ENCODE data around the gene TXNRD2. TPM values are rescaled to one million over a fixed set of nuclear protein-coding genes. Genes with fewer than 3 reads are reported as not detected.

TXNRD2 gene
- total and polyA plus RNA-seq, 2 of the 4 experiments (the other 2 are of a cell fraction): 15.6 to 25.7 TPM

- Histone ChIP-seq H3K9ac (ENCODE audit: low read depth, low read length) (no peak overlapping the region), H3K9me3 (ENCODE audit: control insufficient read depth, insufficient read depth, low read length) (peaks cover 9% of the 10 kb centered on the region), H2BK120ac (ENCODE audit: low read depth, low read length) (no peak overlapping the region), H3K27me3 (ENCODE audit: control insufficient read depth, insufficient read depth, low read length) (no peaks in the 10 kb centered on the region), H2BK20ac (ENCODE audit: low read depth, low read length) (no peak overlapping the region), H4K20me1 (ENCODE audit: insufficient read depth, low read length) (no peaks in the 10 kb centered on the region; the same call in 1 of the 2 replicates), H3K4ac (ENCODE audit: low read depth, low read length) (no peak overlapping the region), H3K4me1 (ENCODE audit: control insufficient read depth, insufficient read depth, low read length) (peaks cover 11% of the 10 kb centered on the region), H3K4me3 (ENCODE audit: insufficient read depth, low read depth, low read length) (no peak overlapping the region), H3K4me2 (ENCODE audit: low read depth, low read length) (no peak overlapping the region), H3K36me3 (ENCODE audit: control insufficient read depth, insufficient read depth, low read length) (peaks cover 3% of the 10 kb centered on the region), H3K56ac (ENCODE audit: extremely low read depth, insufficient read depth, low read length) (no peak overlapping the region), H2AK5ac (ENCODE audit: low read depth, low read length) (no peak overlapping the region), H3K23ac (ENCODE audit: low read depth, low read length) (no peak overlapping the region), H3K79me1 (ENCODE audit: low read depth in 1 of 2, low read length in 2 of 2) (peaks cover 31 to 50% of the 10 kb centered on the region in 2 experiments), H2BK5ac (ENCODE audit: low read depth, low read length, poor library complexity, severe bottlenecking) (no peak overlapping the region), H2BK15ac (ENCODE audit: low read depth, low read length) (no peak overlapping the region), H3K14ac (replicated peaks; ENCODE audit: low read depth, low read length) (no peak overlapping the region), H2AK9ac (replicated peaks; ENCODE audit: low read depth, low read length, poor library complexity) (no peak overlapping the region), H3K18ac (ENCODE audit: low read depth, low read length) (no peak overlapping the region), H3K9me1 (ENCODE audit: insufficient read depth, low read length) (peaks cover 12% of the 10 kb centered on the region), H2AFZ (replicated peaks; ENCODE audit: low read length, poor library complexity) (no peak overlapping the region), H3K27ac (ENCODE audit: insufficient read depth, low read length) (no peak overlapping the region), H4K91ac (ENCODE audit: insufficient read depth, low read depth, low read length) (no peak overlapping the region), H4K8ac (ENCODE audit: low read depth in 2 of 2, low read length in 2 of 2) (no peak overlapping the region), H4K5ac (ENCODE audit: low read depth, low read length) (no peak overlapping the region)
- dilution Hi-C loops (cut with HindIII; ENCODE audit: low sequenced_read_pairs, unreplicated experiment): no loop called here
- WGBS, 2 experiments (ENCODE audit: extremely low coverage in 2 of 2, insufficient read length in 1 of 2): 96% methylated on average over 6 of the region's 7 CpGs; no CpG with 5 or more reads in 1 of the 2 experiments
- TF ChIP-seq RCOR1 (IDR thresholded peaks at IDR 0.05; ENCODE audit: insufficient replicate concordance, low read length) (no peak), MAFK (IDR thresholded peaks at IDR 0.05; ENCODE audit: low read depth, low read length) (no peak), CHD1 (IDR thresholded peaks at IDR 0.05; ENCODE audit: low read depth, low read length) (no peak), BHLHE40 (IDR thresholded peaks at IDR 0.05; ENCODE audit: low read depth, low read length) (no peak), FOS (IDR thresholded peaks at IDR 0.05; ENCODE audit: low read depth, low read length) (no peak), CEBPB (IDR thresholded peaks at IDR 0.05; ENCODE audit: low read depth, low read length) (no peak), RAD21 (IDR thresholded peaks at IDR 0.05; ENCODE audit: low read length) (no peak), ELK1 (IDR thresholded peaks at IDR 0.05; ENCODE audit: borderline replicate concordance, low read depth, low read length) (no peak), RFX5 (IDR thresholded peaks at IDR 0.05; ENCODE audit: low read depth, low read length) (no peak), SMC3 (IDR thresholded peaks at IDR 0.05; ENCODE audit: low read depth, low read length) (no peak), MXI1 (IDR thresholded peaks at IDR 0.05; ENCODE audit: borderline replicate concordance, low read depth, low read length) (no peak), CTCF (conservative IDR thresholded peaks at IDR 0.05; ENCODE audit: low read depth, low read length) (no peak), MAZ (IDR thresholded peaks at IDR 0.05; ENCODE audit: borderline replicate concordance, low read depth, low read length) (no peak), USF2 (IDR thresholded peaks at IDR 0.05; ENCODE audit: low read depth, low read length) (no peak), NFE2L2 (IDR thresholded peaks at IDR 0.05; ENCODE audit: low read depth, low read length) (no peak), POLR2A (IDR thresholded peaks at IDR 0.05; ENCODE audit: low read depth, low read length) (no peak)
- no peak for ATAC-seq (ENCODE audit: low read depth)
- intact Hi-C loops (cut with micrococcal nuclease): no loop called here
- POLR2A ChIA-PET (ENCODE audit: unreplicated experiment): no interaction called here
- CTCF ChIA-PET: no interaction called here
- in situ Hi-C loops (cut with MboI; ENCODE audit: low sequenced_read_pairs): no loop called here
- no peak for DNase-seq
- no TSS peak for BruUV-seq (replicated peaks)
Observed at GRCh38 chr22:19936513-19936912, 5.1 kb downstream of the TXNRD2 start.

Data from IMR-90 (cell line).